GM23338 (cell line): Measurements from ENCODE around the gene P4HA1. TPM values are rescaled to one million over a fixed set of nuclear protein-coding genes. Genes with fewer than 3 reads are reported as not detected.
"Not testable (repeated sequence)": the region's sequence is repeated elsewhere in the genome, so short reads cannot be mapped to it uniquely, and the experiment has no call there.

ENCODE experiments used
- ATAC-seq: fragments of 200-7000 bp; cut with Tn5 transposase; 3 replicates; pipeline ENCODE4 v1.9.1; 2020
- DNase-seq: peaks from one replicate; pipeline ENCODE4 v3.0.0-alpha.2; 2015; ENCODE audit warnings: low spot score
- H2AFZ ChIP-seq: fragments of 200-600 bp; sonication (generic); 2 replicates; pipeline ENCODE4 v1.8.0; 2016; ENCODE audit warnings: antibody characterized with exemption, mild to moderate bottlenecking, moderate library complexity
- H3F3A ChIP-seq: fragments of 200-600 bp; sonication (generic); replicated peaks from 2 replicates; pipeline ENCODE4 v1.8.0; 2017; ENCODE audit warnings: antibody characterized with exemption, mixed run types, low read depth
- H3K27ac ChIP-seq: fragments of 200-600 bp; sonication (generic); 2 replicates; pipeline ENCODE4 v1.6.1; 2016; ENCODE audit warnings: low read depth
- H3K27me3 ChIP-seq: fragments of 200-600 bp; sonication (generic); 2 replicates; pipeline ENCODE4 v1.8.0; 2016; ENCODE audit warnings: mild to moderate bottlenecking, mixed run types, moderate library complexity; ENCODE audit not compliant: insufficient read depth
- H3K36me3 ChIP-seq: fragments of 200-600 bp; sonication (generic); 2 replicates; pipeline ENCODE4 v1.8.0; 2016; ENCODE audit warnings: mild to moderate bottlenecking; ENCODE audit not compliant: insufficient read depth
- H3K4me1 ChIP-seq: fragments of 200-600 bp; sonication (generic); 2 replicates; pipeline ENCODE4 v1.8.0; 2016; ENCODE audit warnings: mild to moderate bottlenecking, moderate library complexity; ENCODE audit not compliant: insufficient read depth
- H3K4me2 ChIP-seq: fragments of 200-600 bp; sonication (generic); 2 replicates; pipeline ENCODE4 v1.7.1; 2017; ENCODE audit warnings: mixed run types
- H3K4me3 ChIP-seq: fragments of 200-600 bp; sonication (generic); 2 replicates; pipeline ENCODE4 v1.6.1; 2016; ENCODE audit warnings: mixed run types
- H3K79me2 ChIP-seq: fragments of 200-600 bp; sonication (generic); replicated peaks from 2 replicates; pipeline ENCODE4 v1.8.0; 2017; ENCODE audit warnings: mild to moderate bottlenecking; ENCODE audit not compliant: insufficient read depth
- H3K9me2 ChIP-seq: fragments of 200-600 bp; sonication (generic); 2 replicates; pipeline ENCODE4 v1.8.0; 2017; ENCODE audit not compliant: insufficient read depth
- H4K20me1 ChIP-seq: fragments of 200-600 bp; sonication (generic); replicated peaks from 2 replicates; pipeline ENCODE4 v1.8.0; 2017; ENCODE audit warnings: mild to moderate bottlenecking; ENCODE audit not compliant: insufficient read depth
- H3K27ac Mint-ChIP-seq: 2 replicates; pipeline ENCODE4 v1.8.0; 2020; ENCODE audit warnings: inconsistent platforms, mild to moderate bottlenecking, moderate library complexity, mixed read lengths
- H3K27me3 Mint-ChIP-seq: 3 replicates; pipeline ENCODE4 v1.8.0; 2022; ENCODE audit warnings: low read depth, mild to moderate bottlenecking, moderate library complexity, mixed read lengths, inconsistent platforms; ENCODE audit not compliant: insufficient read depth, poor library complexity
- H3K36me3 Mint-ChIP-seq: 3 replicates; pipeline ENCODE4 v1.8.0; 2021; ENCODE audit warnings: low read depth, mild to moderate bottlenecking, inconsistent platforms, moderate library complexity, mixed read lengths
- H3K4me1 Mint-ChIP-seq: 3 replicates; pipeline ENCODE4 v1.8.0; 2020; ENCODE audit warnings: mild to moderate bottlenecking, inconsistent platforms, mixed read lengths
- H3K4me3 Mint-ChIP-seq: 3 replicates; pipeline ENCODE4 v1.8.0; 2021; ENCODE audit warnings: moderate library complexity, mild to moderate bottlenecking, inconsistent platforms, mixed read lengths
- H3K9me3 Mint-ChIP-seq: 3 replicates; pipeline ENCODE4 v1.8.0; 2020; ENCODE audit warnings: moderate library complexity, mild to moderate bottlenecking, inconsistent platforms, mixed read lengths
- CREB1 ChIP-seq: fragments of 250-450 bp; sonication (Bioruptor Pico); IDR thresholded peaks from 2 replicates; pipeline ENCODE4 v1.5.0; 2020; ENCODE audit warnings: low read depth, mild to moderate bottlenecking, moderate library complexity
- POLR2AphosphoS5 ChIP-seq: IDR thresholded peaks from 2 replicates; pipeline ENCODE4 v1.6.1; 2016; ENCODE audit warnings: antibody characterized with exemption, low read depth
- STAT1 ChIP-seq: IDR thresholded peaks from one replicate; pipeline ENCODE4 v1.6.1; 2016; ENCODE audit warnings: antibody characterized with exemption; ENCODE audit not compliant: unreplicated experiment
- ZNF114 ChIP-seq: fragments of 250-450 bp; sonication (Bioruptor Pico); IDR thresholded peaks from 2 replicates; pipeline ENCODE4 v1.5.0; 2020; ENCODE audit warnings: mild to moderate bottlenecking, moderate library complexity
- polyA plus RNA-seq: library from polyadenylated mRNA; unstranded; fragments of >200 nt; fragmentation: Nextera tagmentation; extraction: Ambion mirVana; gene quantifications from 2 replicates; pipeline ENCODE4 v1.2.1, GENCODE V29; 2016
- total RNA-seq: library from RNA; depleted of rRNA; stranded (reverse); fragments of >200 nt; shearing (Covaris generic); gene quantifications from 2 replicates; pipeline ENCODE4 v1.2.3, GENCODE V29; 2014
- TF ChIP-seq, protein P1 (sequence below): IDR thresholded peaks from 2 replicates; pipeline ENCODE4 v1.6.1; 2016; ENCODE audit warnings: antibody characterized with exemption

P4HA1 gene
- total and polyA plus RNA-seq, 2 experiments from 2014 or later = 26.4 to 27.1 TPM

GRCh38 chr10:73113551-73113950, 16.9 kb upstream of the P4HA1 start:
- H3K27me3 Mint-ChIP-seq = peaks cover 4% of the 10 kb centered on the region

GRCh38 chr10:73112032-73112431, 15.4 kb upstream of the P4HA1 start:
- H3K36me3 Mint-ChIP-seq = peaks cover 15% of the 10 kb centered on the region

More at GRCh38 chr10:73113551-73113950, 16.9 kb upstream of the P4HA1 start:
- no peak overlapping the region for H3K4me3 Mint-ChIP-seq
- H3K27ac Mint-ChIP-seq = no peak overlapping the region
- Histone ChIP-seq H3K4me1 (peaks cover 3% of the 10 kb centered on the region; the same call in 1 of the 2 replicates), H2AFZ (no peak overlapping the region), H3K36me3 (no peaks in the 10 kb centered on the region), H3K27ac (no peak overlapping the region), H3K27me3 (no peaks in the 10 kb centered on the region), H3F3A (no peaks in the 10 kb centered on the region), H3K4me3 (no peak overlapping the region), H3K9me2 (no peaks in the 10 kb centered on the region), H4K20me1 (no peaks in the 10 kb centered on the region), H3K79me2 (no peaks in the 10 kb centered on the region), H3K4me2 (no peak overlapping the region)
- no peak for DNase-seq
- H3K9me3 Mint-ChIP-seq = peaks cover 12% of the 10 kb centered on the region
- H3K4me1 Mint-ChIP-seq = peaks cover 7% of the 10 kb centered on the region; the same call in 2 of the 3 replicates
- TF ChIP-seq, protein P1, sequence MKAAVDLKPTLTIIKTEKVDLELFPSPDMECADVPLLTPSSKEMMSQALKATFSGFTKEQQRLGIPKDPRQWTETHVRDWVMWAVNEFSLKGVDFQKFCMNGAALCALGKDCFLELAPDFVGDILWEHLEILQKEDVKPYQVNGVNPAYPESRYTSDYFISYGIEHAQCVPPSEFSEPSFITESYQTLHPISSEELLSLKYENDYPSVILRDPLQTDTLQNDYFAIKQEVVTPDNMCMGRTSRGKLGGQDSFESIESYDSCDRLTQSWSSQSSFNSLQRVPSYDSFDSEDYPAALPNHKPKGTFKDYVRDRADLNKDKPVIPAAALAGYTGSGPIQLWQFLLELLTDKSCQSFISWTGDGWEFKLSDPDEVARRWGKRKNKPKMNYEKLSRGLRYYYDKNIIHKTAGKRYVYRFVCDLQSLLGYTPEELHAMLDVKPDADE = no peak
- TF ChIP-seq STAT1 = no peak
- H3K36me3 Mint-ChIP-seq = peaks cover 12% of the 10 kb centered on the region
- ATAC-seq = no peak

GRCh38 chr10:73110345-73110849, 13.7 kb upstream of the P4HA1 start, which contains the start of gene NUDT13:
Gene NUDT13 (plus strand): TSS chr10:73110455. CDS start chr10:73114366, 3,911 bp downstream.
- H3K36me3 ChIP-seq = no peaks in the 10 kb centered on the region
- peak; percentile 91 for DNase-seq
- peak within 1 kb of the TSS; percentile 97 for H3K27ac Mint-ChIP-seq
- H3K9me2 ChIP-seq = no peaks in the 10 kb centered on the region
- 0 out of 2 replicates have a peak within 1 kb of the TSS, but pooled peaks have one; percentile 63 for H2AFZ ChIP-seq
- no peaks in the 10 kb centered on the region for H3K4me1 Mint-ChIP-seq
- peak within 1 kb of the TSS; percentile 74 for H3K4me2 ChIP-seq
- no peaks in the 10 kb centered on the region for H3K27me3 ChIP-seq
- H3K79me2 ChIP-seq = no peaks in the 10 kb centered on the region
- peak; percentile 99 for ATAC-seq
- H3K27ac ChIP-seq = peak within 1 kb of the TSS; percentile 92
- H3K27me3 Mint-ChIP-seq = no peaks in the 10 kb centered on the region
- no peaks in the 10 kb centered on the region for H3K4me1 ChIP-seq
- no peaks in the 10 kb centered on the region; the same call in 1 of the 2 replicates for H4K20me1 ChIP-seq
- H3F3A ChIP-seq = no peaks in the 10 kb centered on the region
- TF ChIP-seq POLR2AphosphoS5 (peak; percentile 83), ZNF114 (CRISPR knock-in tag) (no peak), CREB1 (CRISPR knock-in tag) (peak; percentile 50)
- TF ChIP-seq, protein P1 = peak; percentile 99
- H3K9me3 Mint-ChIP-seq = peaks cover 15% of the 10 kb centered on the region
- H3K4me3 ChIP-seq = peak within 1 kb of the TSS; percentile 56
- peak within 1 kb of the TSS; percentile 86 for H3K4me3 Mint-ChIP-seq
- H3K36me3 Mint-ChIP-seq = peaks cover 15% of the 10 kb centered on the region

More at GRCh38 chr10:73112032-73112431, 15.4 kb upstream of the P4HA1 start:
- H3K27ac Mint-ChIP-seq, H3K27ac ChIP-seq, H3K4me2 ChIP-seq, H3K4me1 Mint-ChIP-seq, DNase-seq, H3K27me3 Mint-ChIP-seq, H3F3A ChIP-seq, H3K4me3 Mint-ChIP-seq, H3K4me1 ChIP-seq, H3K4me3 ChIP-seq, H3K36me3 ChIP-seq, H2AFZ ChIP-seq, H4K20me1 ChIP-seq, H3K79me2 ChIP-seq, ATAC-seq, H3K27me3 ChIP-seq, H3K9me2 ChIP-seq: not testable (repeated sequence)
- peaks cover 15% of the 10 kb centered on the region for H3K9me3 Mint-ChIP-seq

DNA sequence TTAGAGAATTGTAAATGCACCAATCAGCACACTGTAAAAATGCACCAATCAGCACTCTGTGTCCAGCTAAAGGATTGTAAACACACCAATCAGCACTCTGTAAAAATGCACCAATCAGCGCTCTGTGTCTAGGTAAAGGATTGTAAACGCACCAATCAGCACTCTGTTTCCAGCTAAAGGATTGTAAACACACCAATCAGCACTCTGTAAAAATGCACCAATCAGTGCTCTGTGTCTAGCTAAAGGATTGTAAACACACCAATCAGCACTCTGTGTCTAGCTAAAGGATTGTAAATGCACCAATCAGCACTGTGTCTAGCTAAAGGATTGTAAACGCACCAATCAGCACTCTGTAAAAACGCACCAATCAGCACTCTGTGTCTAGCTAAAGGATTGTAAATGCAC, 12.6 kb upstream of the P4HA1 start:
- not testable (repeated sequence) for H3K4me1 Mint-ChIP-seq, H3K27ac ChIP-seq, ATAC-seq, H3K27me3 Mint-ChIP-seq, H3K4me2 ChIP-seq, H3K4me3 ChIP-seq, H3K36me3 ChIP-seq, H3K27me3 ChIP-seq, H2AFZ ChIP-seq, H3F3A ChIP-seq, H4K20me1 ChIP-seq, H3K27ac Mint-ChIP-seq, H3K79me2 ChIP-seq, H3K4me3 Mint-ChIP-seq, H3K9me2 ChIP-seq, H3K4me1 ChIP-seq, DNase-seq
- Mint-ChIP-seq H3K36me3 (peaks cover 15% of the 10 kb centered on the region), H3K9me3 (peaks cover 15% of the 10 kb centered on the region)
